ENCODE data around the gene DESI2.

The DESI2 gene

GRCh38 chr1:244636488-244637259 is 16.3 kb upstream of the DESI2 start:
- Histone ChIP-seq H3K4me3 (ENCODE audit: low read depth in 1 of 2, low read length in 2 of 2) (no peak overlapping the region), H3K36me3 (ENCODE audit: insufficient read depth, low read length) (no peaks in the 10 kb centered on the region), H3K27me3 (ENCODE audit: insufficient read depth, low read length, poor library complexity) (peaks cover 4% of the 10 kb centered on the region), H3K79me2 (ENCODE audit: insufficient read depth, low read length) (no peaks in the 10 kb centered on the region), H3K27ac (ENCODE audit: low read length) (no peak overlapping the region), H3K4me1 (ENCODE audit: insufficient read depth, low read length) (no peaks in the 10 kb centered on the region), H2AFZ (ENCODE audit: low read depth, low read length) (no peak overlapping the region), H3K9me3 (ENCODE audit: insufficient read depth, low read length, severe bottlenecking) (no peaks in the 10 kb centered on the region), H4K20me1 (ENCODE audit: insufficient read depth, low read length) (no peaks in the 10 kb centered on the region), H3K9ac (ENCODE audit: low read depth, low read length) (no peak overlapping the region), H3K4me2 (ENCODE audit: insufficient read depth, low read length) (no peak overlapping the region)
- ATAC-seq (ENCODE audit: insufficient read depth, low read depth), result no peak
- no peak for DNase-seq
- TF ChIP-seq, protein P1, sequence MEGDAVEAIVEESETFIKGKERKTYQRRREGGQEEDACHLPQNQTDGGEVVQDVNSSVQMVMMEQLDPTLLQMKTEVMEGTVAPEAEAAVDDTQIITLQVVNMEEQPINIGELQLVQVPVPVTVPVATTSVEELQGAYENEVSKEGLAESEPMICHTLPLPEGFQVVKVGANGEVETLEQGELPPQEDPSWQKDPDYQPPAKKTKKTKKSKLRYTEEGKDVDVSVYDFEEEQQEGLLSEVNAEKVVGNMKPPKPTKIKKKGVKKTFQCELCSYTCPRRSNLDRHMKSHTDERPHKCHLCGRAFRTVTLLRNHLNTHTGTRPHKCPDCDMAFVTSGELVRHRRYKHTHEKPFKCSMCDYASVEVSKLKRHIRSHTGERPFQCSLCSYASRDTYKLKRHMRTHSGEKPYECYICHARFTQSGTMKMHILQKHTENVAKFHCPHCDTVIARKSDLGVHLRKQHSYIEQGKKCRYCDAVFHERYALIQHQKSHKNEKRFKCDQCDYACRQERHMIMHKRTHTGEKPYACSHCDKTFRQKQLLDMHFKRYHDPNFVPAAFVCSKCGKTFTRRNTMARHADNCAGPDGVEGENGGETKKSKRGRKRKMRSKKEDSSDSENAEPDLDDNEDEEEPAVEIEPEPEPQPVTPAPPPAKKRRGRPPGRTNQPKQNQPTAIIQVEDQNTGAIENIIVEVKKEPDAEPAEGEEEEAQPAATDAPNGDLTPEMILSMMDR (IDR thresholded peaks at IDR 0.05; ENCODE audit: borderline replicate concordance, extremely low read depth, low read length, poor library complexity, severe bottlenecking), result no peak

DNA sequence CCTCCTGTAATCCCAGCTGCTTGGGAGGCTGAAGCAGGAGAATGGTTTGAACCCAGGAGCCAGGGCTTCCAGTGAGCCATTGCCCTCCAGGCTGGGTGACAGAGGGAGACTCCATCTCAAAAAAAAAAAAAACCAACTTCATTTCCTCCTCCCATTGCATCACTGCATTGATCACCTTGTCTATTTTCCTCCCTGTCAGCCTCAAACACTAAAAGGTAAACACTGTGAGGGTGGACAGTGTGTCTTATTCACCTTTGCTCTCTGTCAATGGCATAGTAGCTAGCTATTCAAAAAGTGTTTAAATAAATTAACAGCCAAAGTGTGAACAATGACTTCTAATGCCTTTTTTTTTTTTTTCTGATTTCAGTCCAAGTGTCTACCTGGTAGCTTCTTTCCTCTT is 13.4 kb upstream of the DESI2 start:
- Histone ChIP-seq H4K20me1 (ENCODE audit: insufficient read depth, low read length) (no peaks in the 10 kb centered on the region), H3K4me2 (ENCODE audit: insufficient read depth, low read length) (no peak overlapping the region), H2AFZ (ENCODE audit: low read depth, low read length) (no peak overlapping the region), H3K4me1 (ENCODE audit: insufficient read depth, low read length) (no peaks in the 10 kb centered on the region), H3K27ac (ENCODE audit: low read length) (no peak overlapping the region), H3K4me3 (ENCODE audit: low read depth in 1 of 2, low read length in 2 of 2) (no peak overlapping the region), H3K9ac (ENCODE audit: low read depth, low read length) (no peak overlapping the region), H3K9me3 (ENCODE audit: insufficient read depth, low read length, severe bottlenecking) (no peaks in the 10 kb centered on the region), H3K79me2 (ENCODE audit: insufficient read depth, low read length) (no peaks in the 10 kb centered on the region), H3K27me3 (ENCODE audit: insufficient read depth, low read length, poor library complexity) (peaks cover 5% of the 10 kb centered on the region), H3K36me3 (ENCODE audit: insufficient read depth, low read length) (no peaks in the 10 kb centered on the region)
- DNase-seq (no peak), ATAC-seq (ENCODE audit: insufficient read depth, low read depth) (no peak)
- TF ChIP-seq, protein P1 (IDR thresholded peaks at IDR 0.05; ENCODE audit: borderline replicate concordance, extremely low read depth, low read length, poor library complexity, severe bottlenecking), result no peak
- no peak for TF ChIP-seq EZH2 (IDR thresholded peaks at IDR 0.05; ENCODE audit: borderline replicate concordance, low read depth, low read length, severe bottlenecking)

DNA sequence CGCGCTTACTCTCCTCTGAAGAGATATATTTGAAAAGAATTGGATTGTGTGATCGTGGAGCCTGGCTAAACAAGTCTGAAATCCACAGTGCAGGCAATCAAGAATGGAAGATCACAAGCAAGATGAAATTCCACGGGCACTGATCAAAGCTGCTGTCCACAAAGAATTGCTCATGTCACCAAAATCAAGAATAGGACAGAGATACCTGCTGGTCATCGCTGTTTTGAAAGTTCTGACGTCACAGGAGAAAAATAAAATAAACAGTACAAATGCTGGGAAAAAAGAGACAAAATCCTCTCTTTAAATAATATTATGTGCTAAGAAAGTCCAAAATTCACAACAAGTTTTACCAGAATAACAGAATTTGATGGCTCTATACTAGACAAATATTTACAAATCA is 12.0 kb upstream of the DESI2 start:
- ATAC-seq (ENCODE audit: insufficient read depth, low read depth) (no peak), DNase-seq (no peak)
- Histone ChIP-seq H3K4me3 (ENCODE audit: low read depth in 1 of 2, low read length in 2 of 2) (no peak overlapping the region), H3K9ac (ENCODE audit: low read depth, low read length) (no peak overlapping the region), H3K79me2 (ENCODE audit: insufficient read depth, low read length) (no peaks in the 10 kb centered on the region), H3K4me2 (ENCODE audit: insufficient read depth, low read length) (no peak overlapping the region), H4K20me1 (ENCODE audit: insufficient read depth, low read length) (no peaks in the 10 kb centered on the region), H2AFZ (ENCODE audit: low read depth, low read length) (no peak overlapping the region), H3K36me3 (ENCODE audit: insufficient read depth, low read length) (no peaks in the 10 kb centered on the region), H3K9me3 (ENCODE audit: insufficient read depth, low read length, severe bottlenecking) (no peaks in the 10 kb centered on the region), H3K27ac (ENCODE audit: low read length) (no peak overlapping the region), H3K4me1 (ENCODE audit: insufficient read depth, low read length) (no peaks in the 10 kb centered on the region), H3K27me3 (ENCODE audit: insufficient read depth, low read length, poor library complexity) (peaks cover 5% of the 10 kb centered on the region)
- TF ChIP-seq, protein P1 (IDR thresholded peaks at IDR 0.05; ENCODE audit: borderline replicate concordance, extremely low read depth, low read length, poor library complexity, severe bottlenecking), result no peak
- TF ChIP-seq EZH2 (IDR thresholded peaks at IDR 0.05; ENCODE audit: borderline replicate concordance, low read depth, low read length, severe bottlenecking), result no peak

All from DND-41 (cell line).